Measurements from ENCODE around the gene ATP11A.
"Not testable (repeated sequence)": the region's sequence is repeated elsewhere in the genome, so short reads cannot be mapped to it uniquely, and the experiment has no call there.

The ATP11A gene

GRCh38 chr13:112838038-112838841 is 148.4 kb downstream of the ATP11A start:
- H3K27me3 ChIP-seq (replicated peaks): no peaks in the 10 kb centered on the region
- in situ Hi-C loops (cut with HindIII; ENCODE audit: low pct_ligation_motif_present, low sequenced_read_pairs): no loop called here
- H3K4me3 ChIP-seq (ENCODE audit: low read depth, low read length): no peak overlapping the region
- TF ChIP-seq CTCF (IDR thresholded peaks at IDR 0.05; ENCODE audit: low read depth, low read length, missing control alignments): no peak
- no peaks in the 10 kb centered on the region for H3K36me3 ChIP-seq (replicated peaks)
- DNase-seq: no peak
- no peak overlapping the region for H3K27ac ChIP-seq

- Histone ChIP-seq H3K27me3 (replicated peaks) (no peaks in the 10 kb centered on the region), H3K36me3 (replicated peaks) (no peaks in the 10 kb centered on the region), H3K4me3 (ENCODE audit: low read depth, low read length) (no peak overlapping the region), H3K27ac (no peak overlapping the region)
- in situ Hi-C loops (cut with HindIII; ENCODE audit: low pct_ligation_motif_present, low sequenced_read_pairs): no loop called here
- no peak for DNase-seq
- no peak for TF ChIP-seq CTCF (IDR thresholded peaks at IDR 0.05; ENCODE audit: low read depth, low read length, missing control alignments)
Observed at GRCh38 chr13:112838842-112839117, 148.9 kb downstream of the ATP11A start.

GRCh38 chr13:112839356-112840105 is 149.7 kb downstream of the ATP11A start:
- peak; percentile 25 for DNase-seq
- TF ChIP-seq CTCF (IDR thresholded peaks at IDR 0.05; ENCODE audit: low read depth, low read length, missing control alignments): no peak
- Histone ChIP-seq H3K36me3 (replicated peaks) (no peaks in the 10 kb centered on the region), H3K4me3 (ENCODE audit: low read depth, low read length) (no peak overlapping the region), H3K27ac (no peak overlapping the region), H3K27me3 (replicated peaks) (no peaks in the 10 kb centered on the region)
- in situ Hi-C loops (cut with HindIII; ENCODE audit: low pct_ligation_motif_present, low sequenced_read_pairs): no loop called here

GRCh38 chr13:112840472-112841302 is 150.8 kb downstream of the ATP11A start:
- no peaks in the 10 kb centered on the region for H3K27me3 ChIP-seq (replicated peaks)
- no peak overlapping the region for H3K27ac ChIP-seq
- no peak overlapping the region for H3K4me3 ChIP-seq (ENCODE audit: low read depth, low read length)
- no peak for DNase-seq
- no peaks in the 10 kb centered on the region for H3K36me3 ChIP-seq (replicated peaks)
- in situ Hi-C loops (cut with HindIII; ENCODE audit: low pct_ligation_motif_present, low sequenced_read_pairs): no loop called here
- TF ChIP-seq CTCF (IDR thresholded peaks at IDR 0.05; ENCODE audit: low read depth, low read length, missing control alignments): no peak

- H3K4me3 ChIP-seq (ENCODE audit: low read depth, low read length); H3K36me3 ChIP-seq (replicated peaks); DNase-seq; H3K27me3 ChIP-seq (replicated peaks); in situ Hi-C loops (cut with HindIII; ENCODE audit: low pct_ligation_motif_present, low sequenced_read_pairs); H3K27ac ChIP-seq: not testable (repeated sequence)
Observed at GRCh38 chr13:112841303-112842015, 151.6 kb downstream of the ATP11A start.

All from brain microvascular endothelial cell (primary cell).